WTC11 (cell line): ENCODE data around the gene KIRREL3.

ENCODE experiments used
- CREB1 ChIP-seq: sonication (generic); formaldehyde crosslinking; IDR thresholded peaks from 2 replicates; pipeline ENCODE4 v1.8.0; 2023; ENCODE audit warnings: mild to moderate bottlenecking, missing genetic modification reagents
- CTCF ChIP-seq: fragments of 200-600 bp; IDR thresholded peaks from 2 replicates; pipeline ENCODE4 v1.8.0; 2022; ENCODE audit warnings: antibody characterized with exemption
- E2F1 ChIP-seq: sonication (generic); formaldehyde crosslinking; IDR thresholded peaks from 2 replicates; pipeline ENCODE4 v1.8.0; 2022; ENCODE audit warnings: mild to moderate bottlenecking, missing genetic modification reagents
- KAT7 ChIP-seq: sonication (generic); formaldehyde crosslinking; IDR thresholded peaks from 2 replicates; pipeline ENCODE4 v1.8.1; 2023; ENCODE audit warnings: missing genetic modification reagents, mild to moderate bottlenecking, borderline replicate concordance
- MYBL2 ChIP-seq: sonication (generic); formaldehyde crosslinking; IDR thresholded peaks from 2 replicates; pipeline ENCODE4 v1.8.1; 2023; ENCODE audit warnings: mild to moderate bottlenecking, moderate library complexity, missing genetic modification reagents
- NFATC4 ChIP-seq: fragments of 250-450 bp; sonication (Bioruptor Pico); IDR thresholded peaks from 2 replicates; pipeline ENCODE4 v1.9.0; 2021; ENCODE audit warnings: mild to moderate bottlenecking
- RELA ChIP-seq: sonication (generic); formaldehyde crosslinking; IDR thresholded peaks from 2 replicates; pipeline ENCODE4 v1.8.1; 2022; ENCODE audit warnings: missing genetic modification reagents, mild to moderate bottlenecking, borderline replicate concordance
- SMAD3 ChIP-seq: sonication (generic); formaldehyde crosslinking; IDR thresholded peaks from 2 replicates; pipeline ENCODE4 v1.8.0; 2022; ENCODE audit warnings: missing genetic modification reagents, mild to moderate bottlenecking, borderline replicate concordance
- ZNF232 ChIP-seq: sonication (generic); formaldehyde crosslinking; IDR thresholded peaks from 2 replicates; pipeline ENCODE4 v1.8.0; 2022; ENCODE audit warnings: mild to moderate bottlenecking, missing genetic modification reagents
- ZNF317 ChIP-seq: sonication (generic); formaldehyde crosslinking; IDR thresholded peaks from 2 replicates; pipeline ENCODE4 v1.8.1; 2023; ENCODE audit warnings: low read depth, mild to moderate bottlenecking, moderate library complexity, missing genetic modification reagents, borderline replicate concordance
- TF ChIP-seq, protein P1 (sequence below): sonication (generic); formaldehyde crosslinking; conservative IDR thresholded peaks from 2 replicates; pipeline ENCODE4 v1.8.1; 2022; ENCODE audit warnings: mild to moderate bottlenecking, missing genetic modification reagents
- TF ChIP-seq, protein P2 (sequence below): sonication (generic); formaldehyde crosslinking; IDR thresholded peaks from 2 replicates; pipeline ENCODE4 v1.8.1; 2023; ENCODE audit warnings: mild to moderate bottlenecking, missing genetic modification reagents, moderate library complexity
- TF ChIP-seq, protein P3 (sequence below): sonication (generic); formaldehyde crosslinking; IDR thresholded peaks from 2 replicates; pipeline ENCODE4 v1.8.1; 2023; ENCODE audit warnings: mild to moderate bottlenecking, moderate library complexity, missing genetic modification reagents
- TF ChIP-seq, protein P4 (sequence below): sonication (generic); formaldehyde crosslinking; IDR thresholded peaks from 2 replicates; pipeline ENCODE4 v1.8.0; 2022; ENCODE audit warnings: mild to moderate bottlenecking, missing genetic modification reagents

GRCh38 chr11:126864934-126865333 is 135.6 kb downstream of the KIRREL3 start:
- no peak for TF ChIP-seq ZNF317 (CRISPR knock-in tag)
- TF ChIP-seq CTCF = no peak
- TF ChIP-seq CREB1 (CRISPR knock-in tag) = no peak
- no peak for TF ChIP-seq KAT7 (CRISPR knock-in tag)
- TF ChIP-seq, protein P1, sequence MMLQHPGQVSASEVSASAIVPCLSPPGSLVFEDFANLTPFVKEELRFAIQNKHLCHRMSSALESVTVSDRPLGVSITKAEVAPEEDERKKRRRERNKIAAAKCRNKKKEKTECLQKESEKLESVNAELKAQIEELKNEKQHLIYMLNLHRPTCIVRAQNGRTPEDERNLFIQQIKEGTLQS (CRISPR knock-in tag) = no peak
- TF ChIP-seq, protein P2, sequence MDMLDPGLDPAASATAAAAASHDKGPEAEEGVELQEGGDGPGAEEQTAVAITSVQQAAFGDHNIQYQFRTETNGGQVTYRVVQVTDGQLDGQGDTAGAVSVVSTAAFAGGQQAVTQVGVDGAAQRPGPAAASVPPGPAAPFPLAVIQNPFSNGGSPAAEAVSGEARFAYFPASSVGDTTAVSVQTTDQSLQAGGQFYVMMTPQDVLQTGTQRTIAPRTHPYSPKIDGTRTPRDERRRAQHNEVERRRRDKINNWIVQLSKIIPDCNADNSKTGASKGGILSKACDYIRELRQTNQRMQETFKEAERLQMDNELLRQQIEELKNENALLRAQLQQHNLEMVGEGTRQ (CRISPR knock-in tag) = no peak
- TF ChIP-seq SMAD3 (CRISPR knock-in tag) = no peak
- TF ChIP-seq, protein P3, sequence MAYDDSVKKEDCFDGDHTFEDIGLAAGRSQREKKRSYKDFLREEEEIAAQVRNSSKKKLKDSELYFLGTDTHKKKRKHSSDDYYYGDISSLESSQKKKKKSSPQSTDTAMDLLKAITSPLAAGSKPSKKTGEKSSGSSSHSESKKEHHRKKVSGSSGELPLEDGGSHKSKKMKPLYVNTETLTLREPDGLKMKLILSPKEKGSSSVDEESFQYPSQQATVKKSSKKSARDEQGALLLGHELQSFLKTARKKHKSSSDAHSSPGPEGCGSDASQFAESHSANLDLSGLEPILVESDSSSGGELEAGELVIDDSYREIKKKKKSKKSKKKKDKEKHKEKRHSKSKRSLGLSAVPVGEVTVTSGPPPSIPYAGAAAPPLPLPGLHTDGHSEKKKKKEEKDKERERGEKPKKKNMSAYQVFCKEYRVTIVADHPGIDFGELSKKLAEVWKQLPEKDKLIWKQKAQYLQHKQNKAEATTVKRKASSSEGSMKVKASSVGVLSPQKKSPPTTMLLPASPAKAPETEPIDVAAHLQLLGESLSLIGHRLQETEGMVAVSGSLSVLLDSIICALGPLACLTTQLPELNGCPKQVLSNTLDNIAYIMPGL = no peak
- no peak for TF ChIP-seq RELA (CRISPR knock-in tag)
- TF ChIP-seq, protein P4, sequence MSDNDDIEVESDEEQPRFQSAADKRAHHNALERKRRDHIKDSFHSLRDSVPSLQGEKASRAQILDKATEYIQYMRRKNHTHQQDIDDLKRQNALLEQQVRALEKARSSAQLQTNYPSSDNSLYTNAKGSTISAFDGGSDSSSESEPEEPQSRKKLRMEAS (CRISPR knock-in tag) = no peak
- no peak for TF ChIP-seq ZNF232 (CRISPR knock-in tag)
- TF ChIP-seq NFATC4 (CRISPR knock-in tag) = no peak
- no peak for TF ChIP-seq E2F1
- TF ChIP-seq MYBL2 (CRISPR knock-in tag) = no peak
